ENCODE data around the gene ABI1.

Gene ABI1

DNA sequence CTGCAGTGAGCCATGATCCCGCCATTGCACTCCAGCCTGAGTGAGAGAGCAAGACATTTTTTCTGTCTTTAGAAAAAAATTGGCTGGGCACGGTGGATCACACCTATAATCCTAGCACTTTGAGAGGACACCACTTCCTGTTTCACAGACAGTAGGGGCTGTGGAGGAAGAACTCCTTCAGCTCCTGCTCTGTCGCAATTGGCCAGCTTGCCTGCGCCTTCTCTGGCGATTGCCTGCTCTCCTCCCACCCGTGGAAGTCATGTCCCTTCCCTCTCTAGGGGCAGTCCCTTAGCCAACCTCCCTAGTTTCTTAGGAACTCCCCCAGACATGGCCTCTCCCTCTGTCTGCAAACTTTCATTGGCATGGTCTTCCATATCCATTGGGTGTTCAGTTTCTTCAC lies 154.6 kb downstream of the ABI1 start:
- TF ChIP-seq, protein P1, sequence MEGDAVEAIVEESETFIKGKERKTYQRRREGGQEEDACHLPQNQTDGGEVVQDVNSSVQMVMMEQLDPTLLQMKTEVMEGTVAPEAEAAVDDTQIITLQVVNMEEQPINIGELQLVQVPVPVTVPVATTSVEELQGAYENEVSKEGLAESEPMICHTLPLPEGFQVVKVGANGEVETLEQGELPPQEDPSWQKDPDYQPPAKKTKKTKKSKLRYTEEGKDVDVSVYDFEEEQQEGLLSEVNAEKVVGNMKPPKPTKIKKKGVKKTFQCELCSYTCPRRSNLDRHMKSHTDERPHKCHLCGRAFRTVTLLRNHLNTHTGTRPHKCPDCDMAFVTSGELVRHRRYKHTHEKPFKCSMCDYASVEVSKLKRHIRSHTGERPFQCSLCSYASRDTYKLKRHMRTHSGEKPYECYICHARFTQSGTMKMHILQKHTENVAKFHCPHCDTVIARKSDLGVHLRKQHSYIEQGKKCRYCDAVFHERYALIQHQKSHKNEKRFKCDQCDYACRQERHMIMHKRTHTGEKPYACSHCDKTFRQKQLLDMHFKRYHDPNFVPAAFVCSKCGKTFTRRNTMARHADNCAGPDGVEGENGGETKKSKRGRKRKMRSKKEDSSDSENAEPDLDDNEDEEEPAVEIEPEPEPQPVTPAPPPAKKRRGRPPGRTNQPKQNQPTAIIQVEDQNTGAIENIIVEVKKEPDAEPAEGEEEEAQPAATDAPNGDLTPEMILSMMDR (IDR thresholded peaks at IDR 0.05; ENCODE audit: low read depth, low read length), result no peak
- DNase-seq (ENCODE audit: extremely low read depth, low read depth), result no peak

DNA sequence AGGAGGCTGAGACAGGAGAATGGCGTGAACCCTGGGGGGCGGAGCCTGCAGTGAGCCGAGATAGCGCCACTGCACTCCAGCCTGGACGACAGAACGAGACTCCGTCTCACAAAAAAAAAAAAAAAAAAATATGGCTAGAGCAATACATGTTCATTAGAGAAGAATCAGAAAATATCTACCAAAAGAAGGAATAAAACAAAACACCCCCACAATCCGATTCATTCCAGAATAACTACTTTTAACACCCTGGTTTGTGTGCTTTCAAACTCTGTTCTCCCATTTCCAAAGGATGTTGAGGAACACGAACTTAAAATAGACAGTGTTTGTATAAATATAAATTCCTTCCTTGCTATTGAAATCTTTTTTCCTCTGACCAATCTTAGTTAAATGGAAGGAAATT lies 156.8 kb downstream of the ABI1 start:
- no peak for DNase-seq (ENCODE audit: extremely low read depth, low read depth)
- TF ChIP-seq, protein P1 (IDR thresholded peaks at IDR 0.05; ENCODE audit: low read depth, low read length), result no peak

DNA sequence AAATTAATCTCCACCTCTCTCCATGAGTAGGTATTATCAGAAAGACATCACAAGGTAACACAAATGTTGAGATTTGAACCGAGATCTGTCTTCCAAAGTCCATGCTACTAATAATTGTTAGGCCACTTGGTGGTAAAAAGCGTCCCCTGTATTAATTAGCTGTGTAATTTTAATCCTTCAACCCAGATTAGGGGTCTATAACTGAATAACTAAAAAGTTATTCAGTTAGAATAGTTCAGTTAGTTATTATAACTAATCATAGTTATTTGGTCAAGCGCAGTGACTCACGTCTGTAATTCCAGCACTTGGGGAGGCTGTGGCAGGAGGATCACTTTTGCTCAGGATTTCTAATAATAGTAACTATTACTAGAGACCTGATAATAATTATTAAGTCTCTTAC lies 157.7 kb downstream of the ABI1 start:
- no peak for DNase-seq (ENCODE audit: extremely low read depth, low read depth)

DNA sequence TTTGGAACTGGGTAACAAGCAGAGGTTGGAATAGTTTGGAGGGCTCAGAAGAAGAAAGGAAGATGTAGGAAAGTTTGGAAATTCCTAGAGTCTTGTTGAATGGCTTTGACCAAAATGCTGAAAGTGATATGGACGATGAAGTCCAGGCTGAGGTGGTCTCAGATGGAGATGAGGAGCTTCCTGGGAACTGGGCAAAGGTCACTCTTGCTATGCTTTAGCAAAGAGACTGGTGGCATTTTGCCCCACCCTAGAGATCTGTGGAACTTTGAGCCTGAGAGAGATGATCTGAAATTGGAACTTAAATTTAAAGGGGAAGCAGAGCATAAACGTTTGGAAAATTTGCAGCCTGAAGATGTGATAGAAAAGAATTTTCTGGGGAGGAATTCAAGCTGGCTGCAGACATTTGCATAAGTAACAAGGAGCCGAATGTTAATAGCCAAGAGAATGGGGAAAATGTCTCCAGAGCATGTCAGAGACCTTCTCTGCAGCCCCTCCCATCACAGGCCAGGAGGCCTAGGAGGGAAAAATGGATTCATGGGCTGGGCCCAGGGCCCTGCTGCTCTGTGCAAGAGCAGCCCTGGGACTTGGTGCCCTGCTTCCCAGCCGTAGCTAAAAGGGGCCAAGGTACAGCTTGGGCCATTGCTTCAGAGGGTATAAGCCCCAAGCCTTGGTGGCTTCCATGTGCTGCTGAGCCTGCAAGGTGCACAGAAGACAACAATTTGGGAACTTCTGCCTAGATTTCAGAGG lies 159.7 kb downstream of the ABI1 start:
- TF ChIP-seq, protein P1 (IDR thresholded peaks at IDR 0.05; ENCODE audit: low read depth, low read length), result no peak
- no peak for DNase-seq (ENCODE audit: extremely low read depth, low read depth)

More for the DNA sequence above, 157.7 kb downstream of the ABI1 start:
- TF ChIP-seq, protein P1 (IDR thresholded peaks at IDR 0.05; ENCODE audit: low read depth, low read length), result no peak

DNA sequence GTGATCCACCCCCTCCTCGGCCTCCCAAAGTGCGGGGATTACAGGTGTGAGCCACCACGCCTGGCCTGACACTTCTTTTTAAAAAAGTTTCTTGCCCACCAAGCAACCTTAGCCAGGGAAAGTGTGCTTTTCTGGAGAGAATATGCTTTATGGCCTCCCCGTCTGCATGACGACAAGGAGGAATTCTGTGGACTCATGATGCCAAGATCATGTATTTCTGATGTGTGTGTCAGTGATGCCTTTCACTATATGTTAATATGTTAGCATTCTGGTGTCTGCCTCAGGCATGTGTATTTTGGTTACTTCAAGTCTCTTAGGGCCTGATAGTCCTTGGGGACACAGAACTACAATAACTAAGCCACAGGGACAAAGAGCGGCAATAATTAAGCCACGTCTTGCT lies 161.1 kb downstream of the ABI1 start:
- no peak for DNase-seq (ENCODE audit: extremely low read depth, low read depth)
- TF ChIP-seq, protein P1 (IDR thresholded peaks at IDR 0.05; ENCODE audit: low read depth, low read length), result no peak

DNA sequence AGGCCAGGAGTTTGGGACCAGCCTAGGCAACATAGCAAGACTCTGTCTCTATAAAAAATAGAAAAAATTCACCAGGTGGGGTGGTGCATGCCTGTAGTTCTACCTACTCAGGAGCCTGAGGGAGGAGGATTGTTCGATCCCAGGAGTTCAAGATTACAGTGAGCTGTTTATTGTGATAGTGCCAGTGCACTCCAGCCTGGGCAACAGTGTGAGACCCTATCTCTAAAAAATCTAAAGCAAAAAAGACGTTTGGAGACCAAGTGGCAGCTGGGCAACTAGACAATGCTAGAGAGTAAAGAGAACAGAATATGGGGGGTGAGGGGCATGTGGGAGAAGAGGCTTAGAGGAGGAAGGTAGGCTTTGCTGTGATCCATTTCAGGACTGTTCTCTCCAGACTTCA lies 161.8 kb downstream of the ABI1 start:
- TF ChIP-seq, protein P1 (IDR thresholded peaks at IDR 0.05; ENCODE audit: low read depth, low read length), result no peak
- no peak for DNase-seq (ENCODE audit: extremely low read depth, low read depth)

DNA sequence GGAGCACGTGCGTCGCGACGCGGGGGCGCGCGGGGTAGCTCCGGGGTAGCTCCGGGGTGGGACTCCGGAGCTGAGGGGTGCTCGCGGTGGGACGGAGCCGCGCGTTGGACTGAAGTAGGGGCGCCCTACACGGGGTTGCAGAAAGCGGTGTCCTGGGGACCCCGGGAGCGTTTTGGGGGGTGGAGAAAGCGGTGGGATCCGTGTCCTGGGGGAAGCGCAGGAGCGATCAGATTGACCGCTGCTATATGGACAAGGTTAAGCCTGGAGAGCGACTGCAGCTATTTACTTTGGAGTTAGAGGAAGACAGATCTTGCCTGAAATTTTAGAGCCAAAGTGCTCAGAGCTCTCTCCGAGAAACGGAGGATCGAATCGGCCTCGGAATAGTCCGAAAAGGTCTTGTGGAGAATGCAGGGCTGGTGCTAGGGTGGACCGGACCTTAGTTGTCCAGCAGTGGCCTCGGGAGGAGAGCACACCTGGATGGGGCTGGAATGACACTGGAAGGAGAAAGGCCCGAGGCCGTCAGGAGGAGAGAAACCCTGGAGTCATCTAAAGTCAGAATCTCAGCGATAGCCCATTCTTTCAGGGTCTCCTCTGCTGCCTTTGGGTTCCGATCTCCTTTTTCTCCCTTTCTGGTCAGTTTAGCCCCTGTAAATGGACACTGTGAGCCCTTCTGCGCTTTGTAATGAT lies 162.7 kb downstream of the ABI1 start:
- TF ChIP-seq, protein P1 (IDR thresholded peaks at IDR 0.05; ENCODE audit: low read depth, low read length), result no peak
- DNase-seq (ENCODE audit: extremely low read depth, low read depth), result no peak

Measured in AG09319 (cell line).